SK-N-SH (cell line): ENCODE results near the gene DHRS4L2.

Source experiments
- CTCF ChIP-seq: fragments of 200-600 bp; sonication (generic); IDR thresholded peaks from 2 replicates; pipeline ENCODE4 v1.6.1; 2017; ENCODE audit warnings: antibody characterized with exemption, mild to moderate bottlenecking, moderate library complexity
- EP300 ChIP-seq, 2 experiments: IDR thresholded peaks; 2 replicates each; pipeline versions ENCODE4 v1.4.0 to v1.6.1; 2012; ENCODE audit warnings: borderline replicate concordance in 1 of 2, low read depth in 1 of 2, low read length in 1 of 2
- EZH2phosphoT487 ChIP-seq: fragments of 200-600 bp; sonication (generic); IDR thresholded peaks from 2 replicates; pipeline ENCODE4 v1.6.1; 2017; ENCODE audit warnings: low read depth, mixed run types, mild to moderate bottlenecking, antibody characterized with exemption, moderate library complexity, borderline replicate concordance
- RAD21 ChIP-seq: IDR thresholded peaks from 2 replicates; pipeline ENCODE4 v1.6.1; 2012; ENCODE audit warnings: mild to moderate bottlenecking, low read length
- REST ChIP-seq: IDR thresholded peaks from 2 replicates; pipeline ENCODE4 v1.6.1; 2012; ENCODE audit warnings: mild to moderate bottlenecking, low read depth, low read length, moderate library complexity
- USF2 ChIP-seq: fragments of 150-350 bp; IDR thresholded peaks from 2 replicates; pipeline ENCODE4 v1.6.1; 2017; ENCODE audit warnings: antibody characterized with exemption, low read length, low read depth, borderline replicate concordance
- YY1 ChIP-seq: IDR thresholded peaks from 2 replicates; pipeline ENCODE4 v1.4.0; 2012; ENCODE audit warnings: low read depth, mild to moderate bottlenecking
- TF ChIP-seq, protein P1 (sequence below): IDR thresholded peaks from 2 replicates; pipeline ENCODE4; 2012

GRCh38 chr14:24037658-24038037 lies 48.9 kb downstream of the DHRS4L2 start:
- TF ChIP-seq EZH2phosphoT487 (no peak), YY1 (no peak), CTCF (no peak), REST (no peak), EP300 (IDR thresholded peaks at IDR 0.05; ENCODE audit: borderline replicate concordance in 1 of 2, low read depth in 1 of 2, low read length in 1 of 2) (no peak), RAD21 (no peak), USF2 (no peak)
- TF ChIP-seq, protein P1, sequence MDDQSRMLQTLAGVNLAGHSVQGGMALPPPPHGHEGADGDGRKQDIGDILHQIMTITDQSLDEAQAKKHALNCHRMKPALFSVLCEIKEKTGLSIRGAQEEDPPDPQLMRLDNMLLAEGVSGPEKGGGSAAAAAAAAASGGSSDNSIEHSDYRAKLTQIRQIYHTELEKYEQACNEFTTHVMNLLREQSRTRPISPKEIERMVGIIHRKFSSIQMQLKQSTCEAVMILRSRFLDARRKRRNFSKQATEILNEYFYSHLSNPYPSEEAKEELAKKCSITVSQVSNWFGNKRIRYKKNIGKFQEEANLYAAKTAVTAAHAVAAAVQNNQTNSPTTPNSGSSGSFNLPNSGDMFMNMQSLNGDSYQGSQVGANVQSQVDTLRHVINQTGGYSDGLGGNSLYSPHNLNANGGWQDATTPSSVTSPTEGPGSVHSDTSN = no peak
